ENCODE measurements around the gene SLC2A4RG. TPM values are rescaled to one million over a fixed set of nuclear protein-coding genes. Genes with fewer than 3 reads are reported as not detected.

Gene SLC2A4RG
- total and polyA plus RNA-seq, 2 of the 13 experiments (the other 11 are each of a cell fraction or from before 2014, with no cell fraction given), result 91.4 to 95.9 TPM

DNA sequence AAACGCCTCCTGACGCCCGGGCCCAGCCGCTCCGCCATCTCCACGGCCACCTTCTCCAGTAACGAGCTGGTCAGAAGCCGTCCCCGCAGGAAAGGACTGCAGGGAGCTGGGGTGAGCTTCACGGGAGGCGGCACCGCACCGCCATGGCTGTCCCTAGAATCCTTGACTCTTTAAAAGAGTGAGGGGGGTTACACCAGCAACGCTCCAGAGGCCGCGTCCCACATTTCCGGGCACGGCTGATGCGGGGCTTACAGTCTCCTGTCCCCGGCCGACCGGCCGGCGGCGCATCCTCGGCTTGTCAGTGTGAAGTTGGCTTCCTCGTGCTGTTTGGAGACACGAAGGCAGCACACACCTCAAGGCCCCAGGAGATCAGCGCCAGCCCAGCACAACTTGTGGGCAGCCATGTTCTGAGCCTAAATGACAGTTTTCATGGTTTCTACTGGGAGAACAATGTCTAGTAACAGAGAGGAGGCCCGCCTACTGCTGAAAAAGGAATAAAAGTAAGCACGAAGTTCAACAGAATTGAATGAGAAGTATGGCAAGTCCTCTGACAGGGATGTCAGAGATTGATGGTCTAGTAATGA, 30.4 kb downstream of the SLC2A4RG start (continued):
- TF ChIP-seq, protein P1, sequence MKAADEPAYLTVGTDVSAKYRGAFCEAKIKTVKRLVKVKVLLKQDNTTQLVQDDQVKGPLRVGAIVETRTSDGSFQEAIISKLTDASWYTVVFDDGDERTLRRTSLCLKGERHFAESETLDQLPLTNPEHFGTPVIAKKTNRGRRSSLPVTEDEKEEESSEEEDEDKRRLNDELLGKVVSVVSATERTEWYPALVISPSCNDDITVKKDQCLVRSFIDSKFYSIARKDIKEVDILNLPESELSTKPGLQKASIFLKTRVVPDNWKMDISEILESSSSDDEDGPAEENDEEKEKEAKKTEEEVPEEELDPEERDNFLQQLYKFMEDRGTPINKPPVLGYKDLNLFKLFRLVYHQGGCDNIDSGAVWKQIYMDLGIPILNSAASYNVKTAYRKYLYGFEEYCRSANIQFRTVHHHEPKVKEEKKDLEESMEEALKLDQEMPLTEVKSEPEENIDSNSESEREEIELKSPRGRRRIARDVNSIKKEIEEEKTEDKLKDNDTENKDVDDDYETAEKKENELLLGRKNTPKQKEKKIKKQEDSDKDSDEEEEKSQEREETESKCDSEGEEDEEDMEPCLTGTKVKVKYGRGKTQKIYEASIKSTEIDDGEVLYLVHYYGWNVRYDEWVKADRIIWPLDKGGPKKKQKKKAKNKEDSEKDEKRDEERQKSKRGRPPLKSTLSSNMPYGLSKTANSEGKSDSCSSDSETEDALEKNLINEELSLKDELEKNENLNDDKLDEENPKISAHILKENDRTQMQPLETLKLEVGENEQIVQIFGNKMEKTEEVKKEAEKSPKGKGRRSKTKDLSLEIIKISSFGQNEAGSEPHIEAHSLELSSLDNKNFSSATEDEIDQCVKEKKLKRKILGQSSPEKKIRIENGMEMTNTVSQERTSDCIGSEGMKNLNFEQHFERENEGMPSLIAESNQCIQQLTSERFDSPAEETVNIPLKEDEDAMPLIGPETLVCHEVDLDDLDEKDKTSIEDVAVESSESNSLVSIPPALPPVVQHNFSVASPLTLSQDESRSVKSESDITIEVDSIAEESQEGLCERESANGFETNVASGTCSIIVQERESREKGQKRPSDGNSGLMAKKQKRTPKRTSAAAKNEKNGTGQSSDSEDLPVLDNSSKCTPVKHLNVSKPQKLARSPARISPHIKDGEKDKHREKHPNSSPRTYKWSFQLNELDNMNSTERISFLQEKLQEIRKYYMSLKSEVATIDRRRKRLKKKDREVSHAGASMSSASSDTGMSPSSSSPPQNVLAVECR (CRISPR knock-in tag; IDR thresholded peaks at IDR 0.05; ENCODE audit: borderline replicate concordance), result no peak
- TF ChIP-seq ZNF766 (CRISPR knock-in tag; IDR thresholded peaks at IDR 0.05; ENCODE audit: borderline replicate concordance) (no peak), EED (CRISPR knock-in tag; IDR thresholded peaks at IDR 0.05) (no peak), CHD4 (IDR thresholded peaks at IDR 0.05; ENCODE audit: borderline replicate concordance, low read length) (no peak), RAD51 (IDR thresholded peaks at IDR 0.05; ENCODE audit: borderline replicate concordance) (no peak)
- TF ChIP-seq, protein P2, sequence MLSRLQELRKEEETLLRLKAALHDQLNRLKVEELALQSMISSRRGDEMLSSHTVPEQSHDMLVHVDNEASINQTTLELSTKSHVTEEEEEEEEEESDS (CRISPR knock-in tag; IDR thresholded peaks at IDR 0.05; ENCODE audit: borderline replicate concordance), result no peak

DNA sequence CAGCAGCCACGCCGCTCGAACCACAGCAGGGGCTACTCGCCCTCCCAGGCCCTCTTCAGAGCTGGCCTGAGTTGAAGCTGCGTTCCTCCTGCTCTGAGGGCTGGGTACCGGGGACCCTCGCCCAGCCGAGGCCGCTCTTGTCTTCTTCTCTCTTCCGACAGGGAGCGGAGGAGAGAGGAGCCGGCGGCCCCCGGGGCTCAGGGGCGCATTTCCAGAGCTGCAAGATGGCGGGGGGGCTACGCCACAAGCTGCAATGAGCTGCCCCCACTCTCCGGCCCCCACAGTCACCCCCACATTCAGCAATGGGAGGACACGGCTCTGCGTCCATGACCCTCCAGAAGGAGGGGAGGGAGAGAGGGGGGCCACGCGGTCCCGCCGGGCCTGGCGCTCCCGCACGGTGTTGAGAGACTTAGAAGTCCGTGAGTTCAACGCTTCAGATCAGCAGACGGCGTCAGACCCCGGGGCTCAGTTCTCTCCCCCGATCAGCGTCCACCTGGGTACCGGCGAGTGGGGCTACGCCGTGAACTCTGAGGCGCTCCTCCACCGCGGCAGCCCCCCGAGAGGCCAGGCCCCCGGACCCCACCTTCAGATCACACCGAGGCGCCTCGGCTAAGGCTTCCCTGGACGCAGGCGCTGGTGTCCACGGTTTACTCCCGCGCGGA, 31.6 kb downstream of the SLC2A4RG start:
- ATAC-seq (no peak), DNase-seq (ENCODE audit: low spot score) (no peak), FAIRE-seq (no peak)
- Histone ChIP-seq H3K9ac (ENCODE audit: insufficient read depth, low read depth, low read length) (no peak overlapping the region), H4K20me1 (ENCODE audit: insufficient read depth, low read length) (no peaks in the 10 kb centered on the region), H3K4me1 (ENCODE audit: insufficient read depth, low read length) (peaks cover 8% of the 10 kb centered on the region; the same call in 1 of the 2 replicates), H3K79me2 (ENCODE audit: insufficient read depth, low read length) (no peaks in the 10 kb centered on the region), H3K4me3 (replicated peaks in 1 of 3; ENCODE audit: insufficient read depth in 1 of 3, low read depth in 2 of 3, low read length in 3 of 3) (no peak overlapping the region), H3K27ac (ENCODE audit: extremely low read length, insufficient read depth, low read length) (no peak overlapping the region), H3K4me2 (ENCODE audit: low read depth, low read length) (no peak overlapping the region), H3K27me3 (ENCODE audit: control insufficient read depth in 1 of 2, insufficient read depth in 2 of 2, low read length in 2 of 2) (no peaks in the 10 kb centered on the region), H3K36me3 (replicated peaks in 1 of 2; ENCODE audit: control insufficient read depth in 1 of 2, insufficient read depth in 2 of 2, low read length in 2 of 2) (no peaks in the 10 kb centered on the region), H2AFZ (ENCODE audit: low read length) (no peak overlapping the region), H3K9me3 (ENCODE audit: low read length) (no peaks in the 10 kb centered on the region)
- ChIA-PET CTCF (ENCODE audit: low intra/inter-chr PET ratio, low total read pairs) (no interaction called here), POLR2A (no interaction called here)
- 94% methylated on average over 52 of the region's 52 CpGs for WGBS (ENCODE audit: low lambda C conversion rate)
- TF ChIP-seq ZNF343 (CRISPR knock-in tag; IDR thresholded peaks at IDR 0.05) (0 out of 2 replicates have a peak, but pooled peaks have one; percentile 36), RBM39 (IDR thresholded peaks at IDR 0.05; ENCODE audit: low read depth, low read length, poor library complexity, severe bottlenecking) (peak; percentile 45)
- TF ChIP-seq, protein P1 (CRISPR knock-in tag; IDR thresholded peaks at IDR 0.05; ENCODE audit: borderline replicate concordance), result no peak
- intact Hi-C loops (cut with micrococcal nuclease; ENCODE audit: unreplicated experiment), result no loop called here
- in situ Hi-C loops (cut with HindIII; ENCODE audit: extremely low pct_ligation_motif_present, low pct_unique_long_range_greater_than_20kb), result no loop called here
- no TSS peak for BruUV-seq (replicated peaks)

All from HepG2 (cell line).